Uterus (tissue), 2 donors: Measurements from ENCODE around the gene CTSD.

ENCODE experiments used
- CTCF ChIP-seq, 4 experiments: fragments of 200-600 bp in 2 of 4; fragments of 450-650 bp in 2 of 4; sonication (generic) in 2 of 4; IDR thresholded peaks; one replicate each; pipeline ENCODE4 v1.5.1; 2016 to 2019; ENCODE audit warnings: antibody characterized with exemption in 4 of 4, mild to moderate bottlenecking in 2 of 4, moderate library complexity in 1 of 4
- POLR2A ChIP-seq, 2 donors: fragments of 450-650 bp; IDR thresholded peaks; one replicate each; pipeline ENCODE4 v1.6.1; 2016; ENCODE audit warnings: antibody characterized with exemption in 2 of 2, mild to moderate bottlenecking in 1 of 2, moderate library complexity in 1 of 2

GRCh38 chr11:1773131-1773993 lies 9.6 kb upstream of the CTSD start:
- TF ChIP-seq CTCF (IDR thresholded peaks at IDR 0.05) (no peak), POLR2A (IDR thresholded peaks at IDR 0.05) (no peak)
